NCI-H82 treated with DMSO at 0.1 percent for 48 hours (cell line): ENCODE measurements around the gene LEF1.
"Not testable (repeated sequence)": the region's sequence is repeated elsewhere in the genome, so short reads cannot be mapped to it uniquely, and the experiment has no call there.

Experiments used
- DNase-seq: peaks from one replicate; lab custom pipeline; 2025; ENCODE audit not compliant: unreplicated experiment; lab: John Stamatoyannopoulos, UW

Gene LEF1

DNA sequence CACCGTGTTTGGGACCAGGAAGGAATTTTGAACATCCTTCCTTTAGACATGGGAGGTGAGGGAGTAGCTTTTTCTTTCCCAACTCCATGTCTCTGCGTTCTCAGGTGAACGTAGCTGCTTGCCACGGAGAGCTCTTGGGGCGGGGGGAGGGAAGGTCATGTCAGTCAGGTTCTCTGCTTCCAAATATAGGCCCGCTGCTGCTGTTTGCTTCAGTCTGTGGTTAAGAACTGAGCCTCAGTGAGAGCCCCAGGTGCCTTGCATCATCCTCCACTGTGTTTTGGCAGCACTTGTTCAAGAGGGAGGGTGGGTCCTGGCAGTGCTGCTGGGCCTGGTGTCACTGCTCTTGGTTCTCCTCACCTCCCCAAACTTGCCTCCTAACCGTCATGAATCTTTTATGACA is 132.5 kb downstream of the LEF1 start:
- no peak for DNase-seq

DNA sequence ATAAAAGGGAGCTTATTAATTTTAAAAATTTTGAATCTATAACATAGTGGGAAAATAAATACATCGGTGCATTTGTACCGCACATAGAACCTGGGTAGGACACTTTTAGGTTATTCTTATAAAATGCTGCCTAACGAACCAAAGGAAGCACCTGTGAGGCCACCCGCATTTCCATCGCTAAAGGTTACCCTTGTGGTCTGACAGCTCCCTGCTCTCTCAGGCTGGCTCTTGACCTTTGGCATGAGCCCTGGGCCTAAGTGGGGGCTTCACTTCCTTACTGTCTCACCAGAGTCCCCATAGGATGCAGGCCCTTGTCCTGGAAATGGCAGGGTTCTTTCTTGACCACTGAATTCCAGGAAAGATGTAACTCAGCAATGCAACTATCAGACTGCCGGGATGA is 133.0 kb downstream of the LEF1 start:
- no peak for DNase-seq

DNA sequence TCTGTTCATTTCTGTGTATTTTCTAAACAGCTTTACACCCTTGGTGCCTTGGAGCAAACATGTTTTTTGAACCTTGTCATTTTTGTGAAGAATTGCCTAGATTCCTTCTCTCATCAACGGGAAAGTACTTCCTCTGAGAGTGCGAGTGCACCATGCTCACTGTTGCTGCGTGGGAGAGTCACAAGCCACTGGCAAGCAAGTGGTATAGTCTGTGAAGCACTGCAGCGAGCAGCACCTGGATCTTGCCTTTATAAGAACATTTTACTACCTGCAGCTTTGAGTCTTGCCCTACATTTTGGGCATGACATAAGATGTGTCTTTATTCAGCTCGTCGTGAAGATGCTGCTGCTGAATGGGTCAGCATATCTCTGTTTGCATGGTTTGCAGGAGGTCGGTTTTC is 134.2 kb downstream of the LEF1 start:
- no peak for DNase-seq

DNA sequence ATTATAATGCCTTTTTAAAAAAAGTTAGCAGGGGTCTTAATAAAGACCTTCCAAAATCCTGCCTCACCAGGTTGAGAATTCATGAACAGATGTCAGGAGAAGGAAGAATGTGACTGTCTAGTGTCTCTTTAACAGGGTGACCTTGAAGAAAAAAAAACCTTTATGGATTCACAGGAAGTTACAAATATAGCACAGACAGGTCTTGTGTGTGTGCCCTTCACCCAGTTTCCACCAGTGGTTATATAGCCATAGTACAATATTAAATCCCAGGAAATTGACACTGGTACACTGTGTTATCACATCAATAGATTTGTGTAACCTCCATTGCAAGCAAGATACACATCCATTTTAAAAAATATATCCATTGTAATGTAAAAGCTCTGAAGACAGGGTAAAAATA is 135.4 kb downstream of the LEF1 start:
- DNase-seq: no peak

DNA sequence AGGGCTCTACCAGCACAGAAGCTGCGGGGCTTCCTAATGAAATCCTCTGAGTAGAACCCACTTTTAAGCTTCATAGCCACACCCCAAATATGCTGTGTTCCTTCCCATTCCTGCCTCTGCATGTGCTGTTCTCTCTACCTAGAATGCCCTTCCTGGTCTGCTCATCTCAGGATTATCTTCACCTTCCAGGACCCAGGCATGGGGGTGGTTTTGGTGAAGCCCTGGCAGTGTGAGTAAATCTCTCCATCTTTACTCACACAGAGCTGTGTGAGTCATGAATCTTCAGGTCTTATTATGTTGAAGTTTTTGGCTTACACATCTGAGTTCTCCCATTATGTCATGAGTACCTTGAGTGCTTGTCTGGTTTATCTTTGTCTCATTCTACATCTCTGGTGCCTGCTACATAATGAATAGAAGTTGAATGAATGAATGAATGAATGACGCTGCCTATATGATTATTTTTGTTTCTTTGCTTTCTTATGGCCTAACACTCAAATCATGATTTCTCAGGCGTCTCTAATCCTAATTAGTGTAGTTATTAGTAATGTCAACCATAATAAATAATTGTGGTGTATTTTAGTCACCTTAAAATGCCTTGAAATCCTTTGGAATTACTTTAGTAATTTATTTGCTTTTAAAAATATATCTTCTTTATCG is 137.2 kb downstream of the LEF1 start:
- no peak for DNase-seq

DNA sequence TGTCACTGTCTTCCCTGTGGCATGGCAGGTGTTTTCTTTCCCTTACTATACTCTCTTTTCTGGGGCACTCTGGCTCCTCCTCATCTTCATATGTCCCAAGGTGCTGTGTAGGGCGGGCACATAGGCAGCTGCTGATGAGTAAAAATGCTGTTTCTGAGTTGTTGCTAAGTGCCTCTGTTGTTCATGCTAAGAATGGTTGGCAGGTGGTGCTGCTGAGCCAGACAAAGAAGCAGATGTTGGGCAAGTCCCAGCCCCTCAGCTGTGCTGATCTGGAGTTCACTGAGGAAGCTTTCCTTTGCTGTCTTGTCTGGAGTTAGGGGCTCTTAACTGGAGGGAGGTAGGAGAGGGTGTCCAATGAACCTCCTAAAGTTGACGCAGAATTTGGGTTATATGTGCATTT is 138.4 kb downstream of the LEF1 start:
- DNase-seq: no peak

DNA sequence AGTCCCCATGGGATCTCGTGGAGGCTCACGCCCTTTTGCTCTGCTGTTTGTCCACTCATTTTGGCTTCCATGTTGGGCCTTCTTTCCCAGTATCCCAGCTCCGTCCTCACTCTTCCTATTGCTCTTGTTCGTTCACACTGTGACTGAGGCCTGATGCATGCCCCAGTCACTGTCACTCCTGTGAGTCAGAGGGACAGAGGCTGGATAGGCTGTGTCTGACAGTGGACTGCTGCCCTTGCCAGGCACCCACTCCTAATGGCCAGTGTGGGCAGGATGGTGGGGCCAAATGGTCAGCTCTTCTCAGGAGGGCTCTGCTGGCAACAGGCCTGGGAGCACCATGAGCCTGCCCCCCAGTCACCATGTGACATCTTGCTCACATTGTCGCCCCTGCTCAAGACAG is 139.0 kb downstream of the LEF1 start:
- DNase-seq: no peak

DNA sequence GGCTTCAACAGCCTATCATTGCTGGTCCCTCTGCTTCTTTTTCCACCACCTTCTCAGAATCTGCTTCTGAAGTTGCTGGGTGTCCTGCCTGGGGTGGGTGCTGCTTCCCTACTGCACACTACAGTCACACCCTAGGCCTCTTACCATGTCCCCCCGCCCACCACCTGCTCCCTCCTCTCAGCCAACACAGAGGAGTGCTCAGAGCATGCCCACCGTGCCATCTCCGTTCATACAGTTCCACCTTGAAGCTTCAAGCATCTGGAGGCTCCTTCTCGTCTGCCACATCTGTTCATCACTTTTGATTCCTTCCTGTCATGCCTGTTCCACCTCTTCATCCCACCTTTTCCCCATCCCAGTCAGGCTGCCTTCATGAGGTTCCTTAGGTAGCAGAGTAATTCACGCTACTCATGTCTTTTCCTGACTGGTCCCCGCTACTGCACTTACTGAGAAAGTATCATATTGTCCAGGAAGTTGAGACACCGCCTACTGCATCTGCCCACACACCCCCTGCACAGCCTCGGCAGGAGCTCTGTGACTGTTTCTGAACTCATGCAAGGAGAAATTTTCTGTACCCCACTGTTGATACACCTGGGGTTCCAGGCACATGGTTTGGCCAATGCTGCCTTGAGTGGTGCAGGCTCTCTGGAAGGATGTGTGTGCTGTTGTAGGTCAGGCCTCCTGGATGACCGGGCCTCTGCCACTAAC is 139.6 kb downstream of the LEF1 start:
- DNase-seq: no peak

DNA sequence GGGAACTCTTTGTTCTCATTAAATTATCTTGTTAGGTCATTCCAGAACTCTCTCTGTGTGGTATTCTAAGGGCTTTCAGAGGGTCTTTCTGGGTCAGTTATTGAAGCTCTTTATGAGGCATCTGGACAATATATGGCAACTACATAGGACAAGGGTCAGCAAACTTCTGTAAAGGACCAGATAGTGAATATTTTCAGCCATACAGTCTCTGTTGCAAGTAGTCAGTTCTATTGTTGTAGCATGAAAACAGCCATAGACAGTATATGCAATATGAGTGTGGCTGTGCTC is 143.9 kb downstream of the LEF1 start:
- no peak for DNase-seq

DNA sequence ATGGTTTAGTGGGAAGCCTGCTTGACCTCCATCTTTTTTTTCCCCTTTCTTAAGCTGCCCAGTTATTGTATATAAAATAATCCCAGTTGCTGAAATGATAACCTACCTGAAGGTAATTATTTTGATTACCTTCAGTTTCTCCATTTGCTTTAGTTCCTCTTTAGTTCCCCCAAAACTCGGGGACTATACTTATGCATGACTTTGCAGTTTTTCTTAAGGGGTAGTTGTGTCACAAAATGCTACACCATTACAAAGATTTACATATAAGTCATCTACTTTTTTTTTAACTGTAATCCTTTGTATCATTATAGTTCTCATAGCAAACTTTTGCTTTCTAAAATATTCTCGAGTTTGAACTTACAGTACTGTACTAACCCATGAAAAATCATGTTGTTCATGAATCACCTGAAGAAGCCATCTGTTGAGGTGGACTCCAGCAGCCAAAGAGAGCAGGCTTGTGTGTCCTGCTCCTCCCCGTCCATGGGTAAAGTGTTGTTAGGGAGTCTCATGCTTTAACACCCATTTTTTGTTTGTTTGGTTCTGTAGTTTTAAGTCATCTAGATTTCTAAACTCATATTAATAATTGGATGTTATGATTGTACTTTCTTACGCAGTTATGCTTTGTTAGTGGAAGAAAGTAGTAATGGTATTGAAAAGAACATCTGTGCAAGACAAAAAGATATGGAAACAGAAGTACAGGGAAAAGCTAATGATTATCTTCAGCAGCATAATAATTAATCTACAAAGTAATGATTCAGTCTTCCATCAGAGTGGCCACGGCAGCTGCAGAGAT is 144.5 kb downstream of the LEF1 start:
- no peak for DNase-seq

DNA sequence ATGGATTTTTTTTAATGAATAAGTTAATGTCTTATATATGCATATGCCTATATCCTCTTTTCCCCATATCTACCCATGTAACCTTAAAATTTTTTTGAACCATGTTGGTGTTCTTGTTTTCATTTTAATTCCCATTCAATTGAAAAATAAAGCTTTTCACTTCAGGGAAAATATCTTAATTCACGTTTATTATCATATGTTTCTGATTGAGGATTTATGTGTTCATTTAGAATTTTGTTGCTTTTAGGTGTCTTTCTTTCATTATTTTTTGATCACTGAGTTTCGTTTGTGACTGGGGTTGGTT is 149.9 kb downstream of the LEF1 start:
- DNase-seq: no peak

DNA sequence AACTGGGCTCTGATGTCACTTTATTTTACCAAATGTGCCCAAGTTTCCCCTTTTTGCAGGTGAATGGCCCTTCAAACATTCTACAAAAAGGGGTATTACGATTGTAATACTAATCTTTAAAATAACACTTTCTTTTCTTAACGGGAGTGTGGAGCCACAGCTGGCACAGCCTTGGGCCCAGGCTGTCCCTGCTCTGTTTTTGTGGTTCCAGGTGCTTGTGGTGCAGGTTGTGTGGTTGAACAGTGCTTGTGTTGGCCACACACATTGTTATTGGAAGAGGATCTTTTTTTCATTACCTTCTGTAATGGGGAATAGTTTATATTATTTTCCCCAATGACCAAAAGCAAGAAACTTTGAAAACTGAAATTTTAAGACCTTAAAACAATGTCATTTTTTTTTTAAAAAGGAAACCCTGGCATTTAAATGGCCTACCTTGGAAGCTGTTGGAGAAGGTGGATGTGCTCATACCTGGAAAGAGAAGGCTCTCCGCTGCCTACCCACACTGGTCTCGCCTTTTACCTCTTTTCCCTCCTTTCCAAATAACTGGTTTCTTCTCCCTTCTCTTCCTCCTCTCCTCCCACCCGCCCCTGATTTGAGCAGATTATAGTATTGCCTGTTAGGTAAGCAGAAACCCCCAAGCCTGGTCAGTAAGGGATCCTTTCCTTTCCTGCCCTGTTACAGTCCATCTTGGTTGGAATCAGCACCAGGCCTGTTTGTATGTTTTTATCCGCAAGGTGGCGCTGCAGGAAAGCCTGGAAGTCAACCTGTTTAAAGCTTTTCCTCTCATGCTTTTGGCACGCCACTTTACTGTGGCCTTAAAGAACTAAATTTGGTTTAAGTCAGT is 150.5 kb downstream of the LEF1 start:
- DNase-seq: peak; percentile 5

DNA sequence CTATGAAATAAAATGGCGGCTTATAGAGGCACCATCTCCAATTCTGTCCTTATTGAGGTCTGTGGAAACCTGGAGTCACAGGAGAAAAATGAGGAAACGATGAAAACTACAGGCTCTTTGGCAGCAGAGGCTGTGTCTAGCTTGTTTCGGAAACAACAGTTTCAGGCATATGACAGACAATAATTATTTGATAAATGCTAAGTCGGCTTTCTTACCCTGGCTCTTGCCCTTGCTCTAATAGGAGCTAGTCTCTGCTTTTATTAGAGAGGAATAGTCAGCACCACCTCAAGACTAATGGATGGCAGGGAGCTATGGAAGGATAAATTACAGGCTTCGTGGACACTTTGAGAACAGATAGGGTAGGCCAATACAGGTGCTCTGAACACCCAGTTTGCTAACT is 154.8 kb downstream of the LEF1 start:
- no peak for DNase-seq

DNA sequence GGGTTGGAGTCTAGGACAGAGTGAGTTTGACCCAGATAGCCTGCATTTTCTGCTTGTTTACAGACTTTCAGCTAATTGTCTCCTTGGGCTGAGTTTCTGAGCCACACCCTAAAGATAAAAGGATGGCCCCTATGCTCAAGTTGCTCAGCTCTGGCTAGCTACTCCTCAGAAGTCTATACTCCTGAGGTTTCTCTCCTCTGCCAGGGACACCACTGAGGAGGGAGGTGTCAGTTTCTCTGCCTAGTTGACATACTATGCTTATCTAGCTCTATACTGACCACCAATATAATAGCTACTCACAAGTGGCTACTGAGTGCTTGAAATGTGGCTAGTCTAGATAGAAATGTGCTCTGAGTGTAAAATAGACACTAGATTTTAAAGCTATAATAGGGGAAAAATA is 155.4 kb downstream of the LEF1 start:
- no peak for DNase-seq

DNA sequence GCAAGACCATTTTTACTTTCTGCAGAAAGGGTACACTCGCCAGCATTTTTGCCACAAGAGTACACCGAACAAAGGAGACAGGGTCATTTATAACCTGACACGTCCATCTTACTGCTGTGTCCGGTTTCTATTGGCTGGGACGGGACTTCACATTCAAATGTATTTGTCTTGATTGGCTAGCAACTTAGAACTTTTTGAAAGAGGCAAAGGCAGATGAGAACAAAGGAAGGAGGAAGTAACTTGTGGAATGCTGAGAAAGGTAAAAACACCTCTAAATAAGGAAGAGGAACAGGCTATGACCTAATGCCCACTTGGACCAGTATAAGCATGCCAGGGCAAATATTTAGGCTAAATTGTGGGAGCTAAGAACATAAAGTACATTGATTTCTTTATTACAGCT is 156.3 kb downstream of the LEF1 start:
- not testable (repeated sequence) for DNase-seq

DNA sequence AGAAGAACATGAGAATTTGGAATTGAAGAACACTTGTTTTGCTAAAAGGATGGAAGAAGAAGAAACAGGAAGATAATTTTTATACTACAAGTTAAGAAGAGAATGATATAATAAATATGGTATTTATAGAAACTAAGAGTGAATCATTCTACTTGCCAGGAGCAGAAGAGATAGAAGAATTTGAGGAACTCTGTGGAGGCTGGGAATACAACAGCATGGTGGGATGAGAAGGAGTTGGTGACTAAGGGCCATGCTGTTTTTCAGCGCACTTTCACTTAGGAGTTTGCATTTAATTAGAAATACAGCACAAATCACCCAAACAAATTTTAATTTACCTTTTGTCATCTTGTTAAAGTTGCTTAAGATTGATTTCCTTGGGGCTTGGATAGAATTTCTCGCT is 158.6 kb downstream of the LEF1 start:
- DNase-seq: no peak

DNA sequence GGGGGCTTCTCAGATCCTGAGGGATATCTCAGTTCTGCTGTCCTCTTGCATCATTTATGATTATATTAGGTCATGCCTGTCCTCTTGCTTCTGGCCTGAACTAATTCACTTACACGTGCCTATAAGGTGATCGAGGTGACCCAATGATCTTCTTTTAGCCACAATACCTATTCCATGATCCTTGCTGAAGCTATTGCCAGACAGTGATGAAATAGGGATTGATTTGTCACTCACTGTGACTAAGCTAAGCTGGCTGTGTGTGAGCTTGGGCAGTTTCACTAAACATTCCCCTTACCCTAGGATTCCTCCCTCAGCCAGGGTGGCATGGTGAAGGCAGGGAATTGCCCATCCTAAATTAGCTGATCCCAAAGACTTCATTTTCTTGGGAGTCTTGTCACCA is 160.0 kb downstream of the LEF1 start:
- no peak for DNase-seq

DNA sequence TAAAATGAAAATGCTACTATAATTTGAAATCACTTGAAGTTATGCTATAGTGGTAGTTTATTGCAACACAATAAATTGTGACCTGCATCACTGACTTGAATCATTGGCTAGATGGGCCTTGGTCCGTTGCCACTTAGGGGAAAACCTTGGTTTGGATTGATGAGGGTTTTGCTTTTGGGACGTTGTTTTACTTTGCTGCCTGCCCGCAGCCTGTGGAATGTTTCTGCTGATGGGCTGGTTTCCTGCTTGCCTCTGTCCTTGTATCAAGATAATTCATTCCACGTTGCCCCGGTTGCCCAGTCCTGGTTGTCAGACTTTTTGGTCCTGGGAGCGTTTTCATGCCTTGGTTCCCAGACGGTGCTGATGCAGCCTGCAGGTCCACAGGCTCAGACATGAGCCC is 160.7 kb downstream of the LEF1 start:
- no peak for DNase-seq

DNA sequence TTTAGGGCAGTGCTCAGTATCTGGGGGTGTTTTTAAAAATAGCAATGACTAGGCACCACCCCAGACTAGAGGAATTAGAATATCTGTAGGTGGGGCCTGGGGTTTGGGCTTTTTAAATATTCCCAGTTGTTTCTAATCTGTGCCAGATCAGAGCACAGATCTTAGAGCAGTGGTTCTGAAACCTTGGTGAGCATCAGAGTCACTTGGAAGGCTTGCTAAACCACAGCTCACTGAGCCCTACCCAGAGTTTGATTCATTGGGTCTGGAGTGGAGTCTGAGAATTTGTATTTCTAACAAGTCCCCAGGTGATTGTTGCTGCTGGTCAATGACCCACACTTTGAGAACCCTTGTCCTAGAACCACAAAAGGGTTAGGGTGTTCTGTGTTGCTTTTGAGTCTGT is 162.4 kb downstream of the LEF1 start:
- DNase-seq: no peak

DNA sequence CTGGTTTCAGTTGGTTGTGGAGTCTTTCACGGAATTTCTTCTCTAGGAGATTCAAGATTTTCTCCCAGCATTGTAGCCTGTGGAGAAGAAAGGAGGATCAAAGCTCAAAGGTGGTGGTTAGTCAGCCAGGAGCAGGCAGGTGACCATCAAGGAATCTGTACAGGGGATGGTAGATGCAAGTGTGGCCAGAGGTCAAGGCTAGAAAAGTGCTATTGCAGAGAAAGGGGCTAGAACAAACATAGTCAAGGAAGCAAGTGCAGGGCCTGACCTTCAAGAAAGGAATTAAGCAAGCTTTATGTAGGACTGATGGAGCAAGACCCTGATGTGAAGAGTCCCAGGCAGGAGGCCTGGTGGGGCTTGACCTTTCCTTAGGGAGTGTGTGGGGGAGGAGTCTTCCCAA is 162.9 kb downstream of the LEF1 start:
- no peak for DNase-seq

DNA sequence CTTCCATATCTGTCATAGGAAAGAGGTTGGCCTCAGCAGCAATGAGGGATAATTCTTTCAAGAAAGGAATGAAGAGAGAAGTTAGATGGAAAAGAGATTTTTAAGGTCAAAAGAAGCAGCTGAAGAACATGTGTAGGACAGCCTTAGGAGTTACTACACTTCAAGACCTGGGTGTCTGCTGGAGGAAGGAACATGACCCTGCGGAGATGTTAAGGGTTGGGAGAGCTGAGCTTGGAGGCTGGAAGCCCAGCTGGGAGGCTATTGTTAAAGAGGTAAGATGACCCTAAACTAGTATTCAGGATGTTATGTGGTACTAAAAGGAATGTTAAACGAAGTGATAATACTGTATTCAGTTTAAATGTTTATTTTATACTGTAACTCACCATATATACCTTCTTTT is 164.1 kb downstream of the LEF1 start:
- no peak for DNase-seq

DNA sequence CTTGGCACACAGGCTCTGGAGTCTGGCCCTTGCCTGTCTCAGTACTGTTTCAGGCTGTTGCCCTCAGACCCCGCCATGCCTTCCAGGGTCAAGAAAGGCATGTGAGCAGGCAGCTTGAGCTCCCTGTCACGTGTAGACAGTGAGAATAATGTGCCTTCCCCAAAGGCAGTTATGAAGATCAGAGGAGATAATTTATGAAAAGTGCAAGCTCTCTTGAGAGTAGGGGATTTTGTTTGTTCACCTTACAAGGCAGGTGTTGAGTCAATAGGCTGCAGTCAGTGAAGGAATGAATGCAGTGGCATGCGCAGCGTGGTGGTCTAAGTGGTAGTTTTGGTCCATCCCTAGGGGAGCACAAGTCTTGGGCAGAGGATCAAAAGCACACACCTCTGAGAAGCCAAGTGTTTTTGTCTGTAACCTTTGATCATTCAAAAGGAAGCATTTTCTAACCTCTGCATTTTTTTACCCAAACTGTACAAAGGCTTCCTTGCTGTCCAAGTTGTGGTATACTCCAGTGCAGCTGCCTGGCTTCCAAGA is 164.7 kb downstream of the LEF1 start:
- DNase-seq: no peak
